ENCODE data around the gene GAPDHS.

GRCh38 chr19:35534803-35535480, 1.7 kb downstream of the GAPDHS start:
- TF ChIP-seq POLR2A (IDR thresholded peaks at IDR 0.05): no peak
- no peak for TF ChIP-seq CTCF (IDR thresholded peaks at IDR 0.05)
- no peak for TF ChIP-seq POLR2AphosphoS5 (IDR thresholded peaks at IDR 0.05)
